Hepatocyte (in vitro differentiated cells): ENCODE results near the gene INSRR. TPM values are rescaled to one million over a fixed set of nuclear protein-coding genes. Genes with fewer than 3 reads are reported as not detected.

Experiments used
- DNase-seq: peaks from one replicate; pipeline ENCODE4 v3.0.0-alpha.2; 2016; ENCODE audit warnings: low spot score
- H2AFZ ChIP-seq: fragments of 200-600 bp; sonication (generic); 2 replicates; pipeline ENCODE4 v1.6.0; 2016; ENCODE audit warnings: antibody characterized with exemption, mild to moderate bottlenecking
- H3K27ac ChIP-seq: fragments of 200-600 bp; sonication (generic); 2 replicates; pipeline ENCODE4 v1.5.1; 2016; ENCODE audit warnings: mild to moderate bottlenecking
- H3K27me3 ChIP-seq: fragments of 200-600 bp; sonication (generic); 2 replicates; pipeline ENCODE4 v1.6.1; 2016
- H3K36me3 ChIP-seq: fragments of 200-600 bp; sonication (generic); replicated peaks from 2 replicates; pipeline ENCODE4 v1.5.1; 2016; ENCODE audit warnings: low read depth; ENCODE audit not compliant: insufficient read depth
- H3K4me1 ChIP-seq: fragments of 200-600 bp; sonication (generic); 2 replicates; pipeline ENCODE4 v1.5.1; 2016; ENCODE audit warnings: mild to moderate bottlenecking, moderate library complexity; ENCODE audit not compliant: insufficient read depth
- H3K4me2 ChIP-seq: fragments of 200-600 bp; sonication (generic); 2 replicates; pipeline ENCODE4 v1.6.0; 2016
- H3K4me3 ChIP-seq: fragments of 200-600 bp; sonication (generic); 2 replicates; pipeline ENCODE4 v1.5.1; 2016; ENCODE audit warnings: mild to moderate bottlenecking
- H3K79me2 ChIP-seq: fragments of 200-600 bp; sonication (generic); 2 replicates; pipeline ENCODE4 v1.6.0; 2017; ENCODE audit warnings: mild to moderate bottlenecking
- H3K9me2 ChIP-seq: fragments of 200-600 bp; sonication (generic); replicated peaks from 2 replicates; pipeline ENCODE4 v1.6.0; 2017; ENCODE audit warnings: mild to moderate bottlenecking; ENCODE audit not compliant: insufficient read depth
- H3K9me3 ChIP-seq: fragments of 200-600 bp; sonication (generic); 2 replicates; pipeline ENCODE4 v1.5.1; 2016; ENCODE audit warnings: low read depth, mild to moderate bottlenecking
- H4K20me1 ChIP-seq: fragments of 200-600 bp; sonication (generic); 2 replicates; pipeline ENCODE4 v1.6.0; 2016; ENCODE audit warnings: mild to moderate bottlenecking; ENCODE audit not compliant: insufficient read depth, poor library complexity, severe bottlenecking
- CTCF ChIP-seq: fragments of 200-600 bp; sonication (generic); IDR thresholded peaks from 2 replicates; pipeline ENCODE4 v1.5.1; 2016; ENCODE audit warnings: antibody characterized with exemption, mild to moderate bottlenecking; ENCODE audit not compliant: poor library complexity
- EZH2 ChIP-seq: fragments of 200-600 bp; sonication (generic); IDR thresholded peaks from 2 replicates; pipeline ENCODE4 v1.6.1; 2016; ENCODE audit warnings: antibody characterized with exemption, mild to moderate bottlenecking, borderline replicate concordance
- EZH2phosphoT487 ChIP-seq: fragments of 200-600 bp; sonication (generic); IDR thresholded peaks from one replicate; pipeline ENCODE4 v1.6.1; 2018; ENCODE audit warnings: antibody characterized with exemption, mild to moderate bottlenecking, low read depth, moderate library complexity; ENCODE audit not compliant: unreplicated experiment, severe bottlenecking
- WGBS: methylation state at CpG from one replicate; pipeline ENCODE4 v1.1.6; 2016; ENCODE audit warnings: low lambda C conversion rate; ENCODE audit errors: missing lambda C conversion rate; 5-methylcytosine and 5-hydroxymethylcytosine counted together
- polyA plus RNA-seq: library from polyadenylated mRNA; unstranded; fragments of >200 nt; fragmentation: Nextera tagmentation; extraction: Ambion mirVana; gene quantifications from 2 replicates; pipeline ENCODE4 v1.2.1, GENCODE V29; 2016
- total RNA-seq: library from RNA; depleted of rRNA; stranded (reverse); fragments of >200 nt; gene quantifications from 2 replicates; pipeline ENCODE4 v1.2.3, GENCODE V29; 2014

The INSRR gene
- total and polyA plus RNA-seq, 2 experiments from 2014 or later: not detected

- Histone ChIP-seq H3K79me2 (no peaks in the 10 kb centered on the region), H3K27me3 (peaks cover 5% of the 10 kb centered on the region), H3K9me3 (no peaks in the 10 kb centered on the region), H3K4me1 (no peaks in the 10 kb centered on the region), H3K9me2 (no peaks in the 10 kb centered on the region), H3K27ac (no peak overlapping the region), H3K36me3 (no peaks in the 10 kb centered on the region), H2AFZ (no peak overlapping the region), H3K4me3 (no peak overlapping the region), H3K4me2 (no peak overlapping the region), H4K20me1 (no peaks in the 10 kb centered on the region)
- TF ChIP-seq CTCF (no peak), EZH2 (no peak), EZH2phosphoT487 (no peak)
- DNase-seq: no peak
- WGBS: 54% methylated on average over 11 of the region's 12 CpGs
Measured at GRCh38 chr1:156899956-156900718, 41.2 kb upstream of the INSRR start.

GRCh38 chr1:156898971-156899664 is 40.2 kb upstream of the INSRR start:
- Histone ChIP-seq H4K20me1 (no peaks in the 10 kb centered on the region), H3K79me2 (no peaks in the 10 kb centered on the region), H3K9me2 (no peaks in the 10 kb centered on the region), H2AFZ (no peak overlapping the region), H3K36me3 (no peaks in the 10 kb centered on the region), H3K27ac (peak overlapping the region; percentile 43), H3K27me3 (peaks cover 5% of the 10 kb centered on the region), H3K4me2 (no peak overlapping the region), H3K4me3 (no peak overlapping the region), H3K4me1 (no peaks in the 10 kb centered on the region), H3K9me3 (no peaks in the 10 kb centered on the region)
- TF ChIP-seq CTCF (no peak), EZH2phosphoT487 (no peak), EZH2 (no peak)
- DNase-seq: no peak
- WGBS: 91% methylated on average over 12 of the region's 12 CpGs

GRCh38 chr1:156898161-156898566 is 39.2 kb upstream of the INSRR start:
- Histone ChIP-seq H3K4me1 (peaks cover 2% of the 10 kb centered on the region), H3K9me3 (no peaks in the 10 kb centered on the region), H3K36me3 (no peaks in the 10 kb centered on the region), H3K4me3 (no peak overlapping the region), H4K20me1 (no peaks in the 10 kb centered on the region), H3K27ac (peak overlapping the region; percentile 60), H3K9me2 (no peaks in the 10 kb centered on the region), H3K4me2 (peak overlapping the region; percentile 19), H3K79me2 (no peaks in the 10 kb centered on the region), H3K27me3 (peaks cover 15% of the 10 kb centered on the region), H2AFZ (no peak overlapping the region)
- WGBS: 62% methylated on average over 13 of the region's 13 CpGs
- TF ChIP-seq CTCF (no peak), EZH2 (no peak), EZH2phosphoT487 (no peak)
- peak; percentile 47 for DNase-seq
